Epithelial cell of proximal tubule (primary cell): ENCODE results near the gene ST13. TPM values are rescaled to one million over a fixed set of nuclear protein-coding genes. Genes with fewer than 3 reads are reported as not detected.
"Not testable (repeated sequence)": the region's sequence is repeated elsewhere in the genome, so short reads cannot be mapped to it uniquely, and the experiment has no call there.

Experiments
- DNase-seq: peaks from one replicate; pipeline ENCODE4 v3.0.0-alpha.2; 2011; ENCODE audit warnings: low read depth
- H3K4me3 ChIP-seq: 2 replicates; pipeline ENCODE4 v1.5.1; 2011; ENCODE audit warnings: low read depth, mild to moderate bottlenecking, low read length
- total RNA-seq: library from RNA; depleted of rRNA; stranded (reverse); fragments of >200 nt; gene quantifications from 2 replicates; pipeline ENCODE4 v1.2.3, GENCODE V29; 2015
- TF ChIP-seq, protein P1 (sequence below): conservative IDR thresholded peaks from 2 replicates; pipeline ENCODE4 v1.5.1; 2012; ENCODE audit warnings: low read depth, mild to moderate bottlenecking, low read length

ST13 gene
- total RNA-seq, 1 donor from 2014 or later, result 159 TPM

- H3K4me3 ChIP-seq, result no peak overlapping the region
- TF ChIP-seq, protein P1, sequence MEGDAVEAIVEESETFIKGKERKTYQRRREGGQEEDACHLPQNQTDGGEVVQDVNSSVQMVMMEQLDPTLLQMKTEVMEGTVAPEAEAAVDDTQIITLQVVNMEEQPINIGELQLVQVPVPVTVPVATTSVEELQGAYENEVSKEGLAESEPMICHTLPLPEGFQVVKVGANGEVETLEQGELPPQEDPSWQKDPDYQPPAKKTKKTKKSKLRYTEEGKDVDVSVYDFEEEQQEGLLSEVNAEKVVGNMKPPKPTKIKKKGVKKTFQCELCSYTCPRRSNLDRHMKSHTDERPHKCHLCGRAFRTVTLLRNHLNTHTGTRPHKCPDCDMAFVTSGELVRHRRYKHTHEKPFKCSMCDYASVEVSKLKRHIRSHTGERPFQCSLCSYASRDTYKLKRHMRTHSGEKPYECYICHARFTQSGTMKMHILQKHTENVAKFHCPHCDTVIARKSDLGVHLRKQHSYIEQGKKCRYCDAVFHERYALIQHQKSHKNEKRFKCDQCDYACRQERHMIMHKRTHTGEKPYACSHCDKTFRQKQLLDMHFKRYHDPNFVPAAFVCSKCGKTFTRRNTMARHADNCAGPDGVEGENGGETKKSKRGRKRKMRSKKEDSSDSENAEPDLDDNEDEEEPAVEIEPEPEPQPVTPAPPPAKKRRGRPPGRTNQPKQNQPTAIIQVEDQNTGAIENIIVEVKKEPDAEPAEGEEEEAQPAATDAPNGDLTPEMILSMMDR, result no peak
- no peak for DNase-seq
These were observed 22.5 kb upstream of the ST13 start for GRCh38 chr22:40878922-40879321.

GRCh38 chr22:40877488-40877887 is 21.0 kb upstream of the ST13 start:
- no peak overlapping the region for H3K4me3 ChIP-seq
- TF ChIP-seq, protein P1, result no peak

GRCh38 chr22:40876907-40877306 is 20.5 kb upstream of the ST13 start:
- TF ChIP-seq, protein P1, result no peak
- no peak for DNase-seq

More at GRCh38 chr22:40877488-40877887, 21.0 kb upstream of the ST13 start:
- no peak for DNase-seq

DNA sequence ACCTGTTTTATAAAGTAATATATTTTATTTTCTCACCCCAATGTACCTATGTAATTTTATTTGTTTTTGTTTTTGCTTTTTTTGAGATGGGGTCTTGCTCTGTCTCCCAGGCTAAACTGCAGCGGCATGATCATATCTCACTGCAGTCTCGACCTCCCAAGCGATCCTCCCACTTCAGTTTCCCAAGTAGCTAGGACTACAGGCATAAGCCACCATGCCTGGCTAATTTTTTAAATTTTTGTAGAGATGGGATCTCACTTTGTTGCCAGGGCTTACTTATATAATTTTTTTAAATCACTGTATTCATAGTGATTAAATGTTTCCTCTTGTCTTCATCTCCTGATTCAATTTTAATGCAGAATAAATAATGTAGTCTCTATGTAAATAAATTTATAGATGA is 18.7 kb upstream of the ST13 start:
- TF ChIP-seq, protein P1, result no peak
- no peak overlapping the region for H3K4me3 ChIP-seq
- no peak for DNase-seq

More at GRCh38 chr22:40876907-40877306, 20.5 kb upstream of the ST13 start:
- no peak overlapping the region for H3K4me3 ChIP-seq

GRCh38 chr22:40874016-40874415 is 17.6 kb upstream of the ST13 start:
- no peak for DNase-seq
- no peak overlapping the region for H3K4me3 ChIP-seq
- TF ChIP-seq, protein P1, result no peak

DNA sequence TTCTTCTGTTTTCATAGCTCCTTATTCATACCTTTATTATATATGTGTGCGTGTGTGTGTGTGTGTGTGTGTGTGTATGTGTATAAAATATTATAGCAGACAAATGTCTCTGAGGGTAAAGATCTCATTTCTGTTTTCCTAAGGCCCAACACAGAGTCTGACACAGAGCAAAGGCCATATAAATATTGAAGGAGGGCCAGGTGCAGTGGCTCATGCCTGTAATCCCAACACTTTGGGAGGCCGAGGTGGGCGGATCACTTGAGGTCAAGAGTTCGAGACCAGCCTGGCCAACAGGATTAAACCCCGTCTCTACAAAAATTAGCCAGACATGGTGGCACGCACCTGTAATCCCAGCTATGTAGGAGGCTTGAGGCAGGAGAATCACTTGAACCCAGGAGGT is 11.9 kb upstream of the ST13 start:
- DNase-seq, H3K4me3 ChIP-seq: not testable (repeated sequence)

GRCh38 chr22:40867109-40867508 is 10.7 kb upstream of the ST13 start:
- DNase-seq, result no peak
- TF ChIP-seq, protein P1, result no peak
- H3K4me3 ChIP-seq, result no peak overlapping the region

DNA sequence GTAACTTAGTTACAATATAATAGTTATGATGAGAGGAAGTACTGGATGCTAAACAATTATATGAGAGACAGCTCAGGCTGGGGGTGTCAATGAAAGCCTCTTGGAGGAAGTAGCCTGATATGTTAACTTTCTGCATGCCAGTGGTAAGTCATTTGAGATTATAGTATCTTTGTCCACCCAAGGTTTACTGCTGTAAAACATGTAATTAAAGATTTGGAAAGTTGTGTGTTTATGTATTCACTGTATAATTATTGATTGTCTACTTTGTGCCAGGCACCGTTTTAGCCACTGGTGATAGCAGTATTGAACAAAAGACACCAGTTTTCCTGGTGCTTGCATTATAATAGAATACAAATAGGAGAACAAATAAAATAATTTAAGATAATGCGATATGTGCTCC is 6.1 kb upstream of the ST13 start:
- no peak overlapping the region for H3K4me3 ChIP-seq
- DNase-seq, result no peak
- TF ChIP-seq, protein P1, result no peak
